IMR-90 (cell line): ENCODE results near the gene ZNF750. TPM values are rescaled to one million over a fixed set of nuclear protein-coding genes. Genes with fewer than 3 reads are reported as not detected.

ENCODE experiments used
- ATAC-seq: fragments of 200-7000 bp; cut with Tn5 transposase; 2 replicates; pipeline ENCODE4 v1.9.1; 2020; ENCODE audit warnings: low read depth, mild to moderate bottlenecking, moderate library complexity
- BruUV-seq: library from RNA; stranded (reverse); fragments of 400-500 nt; replicated peaks from 2 replicates; lab custom pipeline; 2021; lab: Mats Ljungman, UMichigan
- CTCF ChIA-PET: fragments of 300-600 bp; formaldehyde crosslinking; extraction: SDS; loops from one replicate; lab custom pipeline; 2021; ENCODE audit warnings: antibody characterized with exemption; lab: Yijun Ruan, JAX
- POLR2A ChIA-PET: fragments of 300-600 bp; sonication (Branson Sonifier 250); formaldehyde crosslinking; loops from one replicate; lab custom pipeline; 2022; ENCODE audit warnings: antibody characterized with exemption; ENCODE audit not compliant: unreplicated experiment; lab: Charles Lee
- DNase-seq: peaks from one replicate; pipeline ENCODE4 v3.0.0; 2013
- H2AFZ ChIP-seq: replicated peaks from 2 replicates; pipeline ENCODE3; 2013; ENCODE audit warnings: low read length, mild to moderate bottlenecking; ENCODE audit not compliant: poor library complexity
- H2AK5ac ChIP-seq: 2 replicates; pipeline ENCODE4 v1.6.1; 2013; ENCODE audit warnings: low read depth, low read length, inconsistent platforms
- H2AK9ac ChIP-seq: replicated peaks from 2 replicates; pipeline ENCODE3; 2013; ENCODE audit warnings: mild to moderate bottlenecking, low read depth, low read length, moderate library complexity; ENCODE audit not compliant: poor library complexity
- H2BK120ac ChIP-seq: 2 replicates; pipeline ENCODE4 v1.6.1; 2013; ENCODE audit warnings: low read depth, low read length, inconsistent platforms
- H2BK15ac ChIP-seq: 3 replicates; pipeline ENCODE4 v1.6.1; 2013; ENCODE audit warnings: low read depth, low read length, inconsistent platforms
- H2BK20ac ChIP-seq: 2 replicates; pipeline ENCODE4 v1.6.1; 2013; ENCODE audit warnings: low read depth, mild to moderate bottlenecking, inconsistent platforms, low read length, moderate library complexity
- H2BK5ac ChIP-seq: 2 replicates; pipeline ENCODE4 v1.6.1; 2013; ENCODE audit warnings: mild to moderate bottlenecking, low read depth, low read length, inconsistent platforms; ENCODE audit not compliant: poor library complexity, severe bottlenecking
- H3K14ac ChIP-seq: replicated peaks from 2 replicates; pipeline ENCODE4 v1.6.1; 2013; ENCODE audit warnings: low read depth, low read length, inconsistent platforms
- H3K18ac ChIP-seq: 2 replicates; pipeline ENCODE4 v1.6.1; 2013; ENCODE audit warnings: low read depth, low read length, control low read depth
- H3K23ac ChIP-seq: 2 replicates; pipeline ENCODE4 v1.6.1; 2013; ENCODE audit warnings: low read depth, low read length, inconsistent platforms
- H3K27ac ChIP-seq: 2 replicates; pipeline ENCODE4 v1.5.1; 2013; ENCODE audit warnings: mild to moderate bottlenecking, control low read depth, low read length; ENCODE audit not compliant: insufficient read depth
- H3K27me3 ChIP-seq: 2 replicates; pipeline ENCODE4 v1.6.1; 2013; ENCODE audit warnings: low read length; ENCODE audit not compliant: control insufficient read depth, insufficient read depth
- H3K36me3 ChIP-seq: 2 replicates; pipeline ENCODE4 v1.6.1; 2013; ENCODE audit warnings: low read length, mixed read lengths; ENCODE audit not compliant: control insufficient read depth, insufficient read depth
- H3K4ac ChIP-seq: 2 replicates; pipeline ENCODE4 v1.6.1; 2013; ENCODE audit warnings: low read depth, low read length, inconsistent platforms
- H3K4me1 ChIP-seq: 2 replicates; pipeline ENCODE4 v1.6.1; 2013; ENCODE audit warnings: low read length, mixed read lengths; ENCODE audit not compliant: control insufficient read depth, insufficient read depth
- H3K4me2 ChIP-seq: 2 replicates; pipeline ENCODE4 v1.6.1; 2013; ENCODE audit warnings: low read depth, mild to moderate bottlenecking, control low read depth, low read length, moderate library complexity
- H3K4me3 ChIP-seq: 2 replicates; pipeline ENCODE4 v1.5.1; 2013; ENCODE audit warnings: low read depth, mild to moderate bottlenecking, control low read depth, low read length, moderate library complexity; ENCODE audit not compliant: insufficient read depth
- H3K56ac ChIP-seq: 2 replicates; pipeline ENCODE4 v1.6.1; 2013; ENCODE audit warnings: low read length, inconsistent platforms; ENCODE audit not compliant: insufficient read depth; ENCODE audit errors: extremely low read depth
- H3K79me1 ChIP-seq, 2 experiments: 2 replicates each; pipeline ENCODE4 v1.6.1; 2013; ENCODE audit warnings: low read length in 2 of 2, inconsistent platforms in 1 of 2, low read depth in 1 of 2
- H3K9ac ChIP-seq: 2 replicates; pipeline ENCODE4 v1.6.1; 2013; ENCODE audit warnings: low read depth, low read length, control low read depth
- H3K9me1 ChIP-seq: 2 replicates; pipeline ENCODE4 v1.6.1; 2013; ENCODE audit warnings: low read length, inconsistent platforms; ENCODE audit not compliant: insufficient read depth
- H3K9me3 ChIP-seq: 2 replicates; pipeline ENCODE4 v1.6.1; 2013; ENCODE audit warnings: low read length; ENCODE audit not compliant: control insufficient read depth, insufficient read depth
- H4K20me1 ChIP-seq: 2 replicates; pipeline ENCODE4 v1.6.1; 2013; ENCODE audit warnings: low read length, inconsistent platforms; ENCODE audit not compliant: insufficient read depth
- H4K5ac ChIP-seq: 2 replicates; pipeline ENCODE4 v1.6.1; 2013; ENCODE audit warnings: mild to moderate bottlenecking, low read depth, low read length, control low read depth
- H4K8ac ChIP-seq, 2 experiments: 2 replicates each; pipeline ENCODE4 v1.6.1; 2013; ENCODE audit warnings: low read depth in 2 of 2, low read length in 2 of 2, control low read depth in 1 of 2, inconsistent platforms in 1 of 2
- H4K91ac ChIP-seq: 2 replicates; pipeline ENCODE4 v1.6.1; 2013; ENCODE audit warnings: low read depth, low read length, inconsistent platforms; ENCODE audit not compliant: insufficient read depth
- BHLHE40 ChIP-seq: fragments of 150-350 bp; IDR thresholded peaks from 2 replicates; pipeline ENCODE4 v1.6.1; 2016; ENCODE audit warnings: mild to moderate bottlenecking, low read depth, low read length
- CEBPB ChIP-seq: IDR thresholded peaks from 2 replicates; pipeline ENCODE4 v1.6.1; 2012; ENCODE audit warnings: low read depth, low read length, improper control_type of control experiment
- CHD1 ChIP-seq: IDR thresholded peaks from 2 replicates; pipeline ENCODE4 v1.6.1; 2012; ENCODE audit warnings: low read depth, low read length, improper control_type of control experiment
- CTCF ChIP-seq: conservative IDR thresholded peaks from 2 replicates; pipeline ENCODE4 v1.5.1; 2012; ENCODE audit warnings: mild to moderate bottlenecking, low read depth, low read length, improper control_type of control experiment
- FOS ChIP-seq: fragments of 150-350 bp; IDR thresholded peaks from 2 replicates; pipeline ENCODE4 v1.6.1; 2016; ENCODE audit warnings: low read depth, low read length
- MAFK ChIP-seq: IDR thresholded peaks from 2 replicates; pipeline ENCODE4 v1.6.1; 2012; ENCODE audit warnings: low read depth, low read length, improper control_type of control experiment
- MAZ ChIP-seq: IDR thresholded peaks from 2 replicates; pipeline ENCODE4 v1.6.1; 2012; ENCODE audit warnings: low read depth, mild to moderate bottlenecking, low read length, improper control_type of control experiment, moderate library complexity, borderline replicate concordance
- MXI1 ChIP-seq: IDR thresholded peaks from 2 replicates; pipeline ENCODE4 v1.6.1; 2012; ENCODE audit warnings: low read depth, mild to moderate bottlenecking, low read length, moderate library complexity, borderline replicate concordance
- NFE2L2 ChIP-seq: fragments of 150-350 bp; IDR thresholded peaks from 2 replicates; pipeline ENCODE4 v1.6.1; 2016; ENCODE audit warnings: low read depth, mild to moderate bottlenecking, low read length
- POLR2A ChIP-seq: IDR thresholded peaks from 2 replicates; pipeline ENCODE4 v1.6.1; 2012; ENCODE audit warnings: mild to moderate bottlenecking, low read depth, low read length
- RAD21 ChIP-seq: IDR thresholded peaks from 2 replicates; pipeline ENCODE4 v1.6.1; 2012; ENCODE audit warnings: low read length, improper control_type of control experiment
- RCOR1 ChIP-seq: IDR thresholded peaks from 2 replicates; pipeline ENCODE4 v1.6.1; 2012; ENCODE audit warnings: mild to moderate bottlenecking, low read length, improper control_type of control experiment; ENCODE audit not compliant: insufficient replicate concordance
- RFX5 ChIP-seq: IDR thresholded peaks from 2 replicates; pipeline ENCODE4 v1.8.0; 2012; ENCODE audit warnings: low read depth, mild to moderate bottlenecking, low read length, moderate library complexity
- SMC3 ChIP-seq: fragments of 150-350 bp; IDR thresholded peaks from 2 replicates; pipeline ENCODE4 v1.6.1; 2016; ENCODE audit warnings: low read depth, mild to moderate bottlenecking, antibody characterized with exemption, low read length, moderate library complexity
- USF2 ChIP-seq: fragments of 150-350 bp; IDR thresholded peaks from 2 replicates; pipeline ENCODE4 v1.6.1; 2017; ENCODE audit warnings: mild to moderate bottlenecking, antibody characterized with exemption, low read length, low read depth
- WGBS, 2 experiments: methylation state at CpG; one replicate each; pipeline versions ENCODE4 v1.1.5 to v1.1.7; 2013; ENCODE audit warnings: missing lambda C conversion rate in 2 of 2; ENCODE audit not compliant: insufficient read length in 1 of 2; ENCODE audit errors: extremely low coverage in 2 of 2; 5-methylcytosine and 5-hydroxymethylcytosine counted together
- dilution Hi-C: fragments of 300-500 bp; cut with HindIII; formaldehyde crosslinking; loops from one replicate; pipeline ENCODE4 v1.14.3; 2018; ENCODE audit warnings: low sequenced_read_pairs; ENCODE audit not compliant: unreplicated experiment
- in situ Hi-C: fragments of 300-500 bp; cut with MboI; formaldehyde crosslinking; loops from 3 replicates; pipeline ENCODE4 v1.14.3; 2019; ENCODE audit warnings: low sequenced_read_pairs, inconsistent platforms, mixed read lengths
- intact Hi-C: fragments of 100-400 bp; cut with micrococcal nuclease; formaldehyde crosslinking; loops from 2 replicates; pipeline ENCODE4 v1.10.0; 2022
- polyA plus RNA-seq, 3 experiments: library from polyadenylated mRNA; depleted of rRNA; stranded (reverse); fragments of >200 nt; gene quantifications; 2 replicates each; pipeline ENCODE4 v1.2.3, GENCODE V29; 2012; ENCODE audit warnings: low replicate concordance in 1 of 3
- total RNA-seq: library from RNA; depleted of rRNA; stranded (reverse); fragments of >200 nt; gene quantifications from 2 replicates; pipeline ENCODE4 v1.2.3, GENCODE V29; 2012
- TF ChIP-seq, protein P1 (sequence below): fragments of 150-350 bp; IDR thresholded peaks from 2 replicates; pipeline ENCODE4 v1.6.1; 2016; ENCODE audit warnings: low read depth, mild to moderate bottlenecking, low read length, moderate library complexity, borderline replicate concordance

Gene ZNF750
- total and polyA plus RNA-seq, 2 of the 4 experiments (the other 2 are of a cell fraction) = not detected

DNA sequence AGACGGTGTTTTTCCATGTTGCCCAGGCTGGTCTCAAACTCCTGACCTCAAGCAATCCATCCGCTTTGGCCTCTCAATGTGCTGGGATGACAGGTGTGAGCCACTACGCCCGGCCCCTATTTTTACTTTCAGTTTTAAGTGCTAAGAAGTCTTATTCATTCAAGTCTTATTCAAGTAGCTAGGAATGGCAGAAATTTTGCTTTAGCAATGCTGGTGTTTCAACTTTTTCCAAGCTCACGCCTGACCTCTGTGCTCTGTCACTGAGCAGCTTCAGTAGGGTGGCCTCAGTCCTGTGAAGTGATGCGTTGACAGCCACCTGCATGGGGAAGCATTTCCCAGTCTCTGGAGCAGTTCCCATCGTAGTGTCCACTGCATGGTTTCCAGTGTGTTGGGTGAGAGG is 12.9 kb downstream of the ZNF750 start:
- Histone ChIP-seq H3K9me1 (peaks cover 21% of the 10 kb centered on the region), H3K4me3 (no peak overlapping the region), H3K79me1 (peaks cover 16 to 39% of the 10 kb centered on the region in 2 experiments; a peak in 3 of 4 replicates), H2AK5ac (no peak overlapping the region), H4K8ac (no peak overlapping the region), H2BK5ac (no peak overlapping the region), H3K36me3 (peaks cover 22% of the 10 kb centered on the region), H3K27ac (no peak overlapping the region), H3K18ac (no peak overlapping the region), H3K23ac (no peak overlapping the region), H4K5ac (no peak overlapping the region), H3K9ac (no peak overlapping the region), H3K4ac (no peak overlapping the region), H3K9me3 (no peaks in the 10 kb centered on the region), H3K4me2 (no peak overlapping the region), H2AFZ (no peak overlapping the region), H2AK9ac (no peak overlapping the region), H2BK120ac (no peak overlapping the region), H3K27me3 (no peaks in the 10 kb centered on the region), H2BK15ac (no peak overlapping the region), H3K14ac (no peak overlapping the region), H3K56ac (no peak overlapping the region), H2BK20ac (no peak overlapping the region), H4K91ac (no peak overlapping the region), H3K4me1 (no peaks in the 10 kb centered on the region; the same call in 1 of the 2 replicates), H4K20me1 (peaks cover 10% of the 10 kb centered on the region)
- 90% methylated on average over 3 of the region's 7 CpGs; no CpG with 5 or more reads in 1 of the 2 experiments for WGBS, 2 experiments
- ATAC-seq (no peak), DNase-seq (no peak)
- intact Hi-C loops = no loop called here
- dilution Hi-C loops = no loop called here
- TF ChIP-seq MAZ (no peak), CTCF (no peak), CEBPB (no peak), FOS (no peak), CHD1 (no peak), RCOR1 (no peak), POLR2A (no peak), MXI1 (no peak), RAD21 (no peak), USF2 (no peak), MAFK (no peak), BHLHE40 (no peak), NFE2L2 (no peak), SMC3 (no peak), RFX5 (no peak)
- TF ChIP-seq, protein P1, sequence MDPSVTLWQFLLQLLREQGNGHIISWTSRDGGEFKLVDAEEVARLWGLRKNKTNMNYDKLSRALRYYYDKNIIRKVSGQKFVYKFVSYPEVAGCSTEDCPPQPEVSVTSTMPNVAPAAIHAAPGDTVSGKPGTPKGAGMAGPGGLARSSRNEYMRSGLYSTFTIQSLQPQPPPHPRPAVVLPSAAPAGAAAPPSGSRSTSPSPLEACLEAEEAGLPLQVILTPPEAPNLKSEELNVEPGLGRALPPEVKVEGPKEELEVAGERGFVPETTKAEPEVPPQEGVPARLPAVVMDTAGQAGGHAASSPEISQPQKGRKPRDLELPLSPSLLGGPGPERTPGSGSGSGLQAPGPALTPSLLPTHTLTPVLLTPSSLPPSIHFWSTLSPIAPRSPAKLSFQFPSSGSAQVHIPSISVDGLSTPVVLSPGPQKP = no peak
- in situ Hi-C loops = no loop called here
- ChIA-PET POLR2A (no interaction called here), CTCF (no interaction called here)
- BruUV-seq = no TSS peak
